ENCODE data around the gene DCP1A.
"Not testable (repeated sequence)": the region's sequence is repeated elsewhere in the genome, so short reads cannot be mapped to it uniquely, and the experiment has no call there.

DCP1A gene

DNA sequence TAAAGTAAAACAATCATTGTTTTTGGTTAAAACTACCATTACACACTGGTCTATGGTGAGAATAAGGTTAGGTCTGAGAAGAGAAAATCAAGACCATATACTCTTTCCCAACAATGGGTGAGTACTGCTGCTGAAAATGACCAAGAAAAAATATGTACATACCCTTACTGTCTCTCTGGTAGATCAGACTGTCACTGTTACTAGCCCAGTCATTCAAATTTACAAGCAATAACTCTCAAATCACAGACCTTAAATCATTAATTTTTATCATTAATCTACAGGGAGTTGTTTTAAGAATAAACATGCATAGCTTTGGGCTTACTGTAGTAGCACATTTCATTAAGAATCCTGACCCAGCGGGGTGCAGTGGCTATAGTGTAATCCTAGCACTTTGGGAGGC is 17.4 kb downstream of the DCP1A start:
- 86 to 100% methylated on average over 1 of the region's 1 CpG for WGBS, 2 experiments (ENCODE audit: insufficient coverage in 2 of 2)
- peak overlapping the region; percentile 5 for H3K27ac ChIP-seq (ENCODE audit: low read depth, low read length, severe bottlenecking)

DNA sequence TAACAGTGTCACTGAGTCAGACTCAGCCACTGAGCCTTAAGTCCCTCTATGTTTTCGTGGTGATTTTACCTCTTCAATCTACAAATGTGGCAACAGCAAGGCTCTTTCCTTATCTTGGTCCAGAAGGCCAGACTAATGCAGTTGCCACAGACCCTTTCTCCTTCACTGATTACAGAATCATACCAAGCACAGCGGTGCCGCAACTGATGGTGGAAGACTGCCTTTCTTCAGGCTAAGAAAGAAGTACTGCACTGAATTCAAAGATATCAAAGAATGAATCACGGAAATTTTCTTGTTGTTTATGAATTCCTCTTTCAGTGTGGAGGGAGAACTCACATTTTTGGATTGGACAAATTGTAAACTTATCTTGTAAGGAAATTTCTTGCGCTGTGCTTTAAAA is 18.6 kb downstream of the DCP1A start:
- Histone ChIP-seq H3K4me3 (ENCODE audit: extremely low read depth, insufficient read depth, low read length, poor library complexity, severe bottlenecking) (no peak overlapping the region), H3K36me3 (ENCODE audit: control insufficient read depth, insufficient read depth, low read length) (peaks cover 62% of the 10 kb centered on the region), H3K9me3 (ENCODE audit: control insufficient read depth, low read length) (peaks cover 15% of the 10 kb centered on the region), H3K4me1 (ENCODE audit: control insufficient read depth, insufficient read depth, low read length, poor library complexity, severe bottlenecking) (peaks cover 5% of the 10 kb centered on the region), H3K27ac (ENCODE audit: low read depth, low read length, severe bottlenecking) (peak overlapping the region; percentile 63)
- WGBS, 2 experiments (ENCODE audit: insufficient coverage in 2 of 2) = 73 to 92% methylated on average over 1 to 3 of the region's 5 CpGs

More for the DNA sequence above, 17.4 kb downstream of the DCP1A start:
- H3K4me3 ChIP-seq (ENCODE audit: extremely low read depth, insufficient read depth, low read length, poor library complexity, severe bottlenecking) = no peak overlapping the region
- peaks cover 67% of the 10 kb centered on the region for H3K36me3 ChIP-seq (ENCODE audit: control insufficient read depth, insufficient read depth, low read length)
- H3K4me1 ChIP-seq (ENCODE audit: control insufficient read depth, insufficient read depth, low read length, poor library complexity, severe bottlenecking) = no peaks in the 10 kb centered on the region
- H3K9me3 ChIP-seq (ENCODE audit: control insufficient read depth, low read length) = peaks cover 15% of the 10 kb centered on the region

DNA sequence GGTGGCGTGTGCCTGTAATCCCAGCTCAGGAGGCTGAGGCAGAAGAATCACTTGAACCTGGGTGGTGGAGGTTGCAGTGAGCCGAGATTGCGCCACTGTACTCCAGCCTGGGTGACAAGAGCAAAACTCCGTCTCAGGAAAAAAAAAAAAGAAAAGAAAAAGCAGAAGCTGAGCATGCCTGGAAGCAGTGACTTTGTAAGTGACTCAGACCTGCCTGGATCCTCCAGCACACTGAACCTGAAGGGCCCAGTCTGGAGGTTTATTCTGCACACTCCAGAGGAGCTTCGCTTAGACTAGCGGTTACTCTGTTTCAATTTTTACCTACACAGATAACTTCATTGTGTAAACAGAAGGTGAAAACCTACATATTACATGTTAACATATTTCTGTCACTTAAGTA is 19.4 kb downstream of the DCP1A start:
- H3K36me3 ChIP-seq (ENCODE audit: control insufficient read depth, insufficient read depth, low read length) = peaks cover 62% of the 10 kb centered on the region
- 100% methylated on average over 1 to 4 of the region's 6 CpGs for WGBS, 2 experiments (ENCODE audit: insufficient coverage in 2 of 2)
- H3K9me3 ChIP-seq (ENCODE audit: control insufficient read depth, low read length) = peaks cover 15% of the 10 kb centered on the region
- H3K27ac ChIP-seq (ENCODE audit: low read depth, low read length, severe bottlenecking); H3K4me1 ChIP-seq (ENCODE audit: control insufficient read depth, insufficient read depth, low read length, poor library complexity, severe bottlenecking); H3K4me3 ChIP-seq (ENCODE audit: extremely low read depth, insufficient read depth, low read length, poor library complexity, severe bottlenecking): not testable (repeated sequence)

DNA sequence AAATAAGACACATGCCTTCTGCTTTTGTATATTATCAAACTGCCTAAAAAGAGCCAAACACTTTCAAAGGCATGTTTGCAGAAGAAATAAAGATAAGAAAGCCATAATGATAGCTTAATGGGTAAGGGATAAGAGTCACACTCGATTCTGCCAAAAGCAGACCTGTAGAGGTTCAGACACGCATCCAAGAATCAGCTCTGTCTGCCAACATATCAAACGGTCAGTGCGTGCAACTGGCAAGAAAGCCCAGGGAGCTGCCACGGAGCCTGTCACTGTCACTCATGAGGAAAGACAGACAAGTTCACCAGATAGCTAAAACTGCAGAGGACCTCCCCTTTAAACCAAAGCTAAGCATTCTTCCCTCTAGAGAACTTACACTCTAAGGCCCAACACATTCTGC is 23.2 kb downstream of the DCP1A start:
- WGBS, 2 experiments (ENCODE audit: insufficient coverage in 2 of 2) = 79 to 81% methylated on average over 5 of the region's 5 CpGs
- Histone ChIP-seq H3K27ac (ENCODE audit: low read depth, low read length, severe bottlenecking) (no peak overlapping the region), H3K4me3 (ENCODE audit: extremely low read depth, insufficient read depth, low read length, poor library complexity, severe bottlenecking) (no peak overlapping the region), H3K36me3 (ENCODE audit: control insufficient read depth, insufficient read depth, low read length) (peaks cover 72% of the 10 kb centered on the region), H3K4me1 (ENCODE audit: control insufficient read depth, insufficient read depth, low read length, poor library complexity, severe bottlenecking) (peaks cover 5% of the 10 kb centered on the region), H3K9me3 (ENCODE audit: control insufficient read depth, low read length) (peaks cover 15% of the 10 kb centered on the region)

DNA sequence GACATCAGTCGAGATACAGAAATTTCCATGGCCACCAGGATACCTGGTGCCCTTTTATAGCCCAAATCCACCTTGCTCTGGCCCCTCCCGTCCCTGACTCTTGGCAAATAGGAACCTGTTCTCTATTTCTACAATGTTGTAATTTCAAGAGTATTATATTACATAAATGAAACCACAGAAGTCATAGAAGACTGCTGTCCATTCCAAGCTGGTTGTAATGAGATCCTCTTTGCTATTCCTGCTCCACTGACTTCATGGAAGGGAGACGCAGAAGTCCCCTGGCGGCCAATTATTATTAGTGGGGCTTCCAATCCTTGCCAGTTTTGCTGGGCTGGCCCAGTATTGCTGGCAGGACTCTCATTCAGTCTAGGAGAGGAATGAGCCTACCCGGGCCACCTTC is 26.6 kb downstream of the DCP1A start:
- Histone ChIP-seq H3K27ac (ENCODE audit: low read depth, low read length, severe bottlenecking) (no peak overlapping the region), H3K9me3 (ENCODE audit: control insufficient read depth, low read length) (no peaks in the 10 kb centered on the region), H3K36me3 (ENCODE audit: control insufficient read depth, insufficient read depth, low read length) (peaks cover 78% of the 10 kb centered on the region), H3K4me1 (ENCODE audit: control insufficient read depth, insufficient read depth, low read length, poor library complexity, severe bottlenecking) (peaks cover 5% of the 10 kb centered on the region), H3K4me3 (ENCODE audit: extremely low read depth, insufficient read depth, low read length, poor library complexity, severe bottlenecking) (no peak overlapping the region)
- 97% methylated on average over 3 to 4 of the region's 5 CpGs for WGBS, 2 experiments (ENCODE audit: insufficient coverage in 2 of 2)

DNA sequence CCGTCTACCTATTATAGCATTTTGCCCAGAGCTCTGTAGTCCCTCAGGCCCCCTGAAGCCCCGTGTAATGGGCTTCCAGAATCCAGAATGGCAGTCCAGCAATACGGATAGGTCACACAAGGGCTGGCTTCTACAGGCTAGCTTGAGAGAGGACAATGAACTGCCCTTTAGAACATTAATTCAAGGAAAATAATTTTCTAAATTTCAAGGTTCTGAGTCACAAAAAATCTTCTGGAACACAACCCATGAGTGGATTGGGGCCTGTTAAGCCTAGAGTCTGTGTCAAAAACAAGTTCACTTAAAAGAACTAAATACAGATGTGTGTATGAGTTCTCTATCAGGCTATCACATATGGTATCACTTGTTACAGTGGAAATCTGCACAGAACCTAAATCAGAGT is 28.8 kb downstream of the DCP1A start:
- WGBS, 2 experiments (ENCODE audit: insufficient coverage in 2 of 2) = 96 to 100% methylated on average over 2 to 3 of the region's 3 CpGs
- no peak overlapping the region for H3K27ac ChIP-seq (ENCODE audit: low read depth, low read length, severe bottlenecking)
- H3K4me3 ChIP-seq (ENCODE audit: extremely low read depth, insufficient read depth, low read length, poor library complexity, severe bottlenecking) = no peak overlapping the region
- no peaks in the 10 kb centered on the region for H3K4me1 ChIP-seq (ENCODE audit: control insufficient read depth, insufficient read depth, low read length, poor library complexity, severe bottlenecking)
- no peaks in the 10 kb centered on the region for H3K9me3 ChIP-seq (ENCODE audit: control insufficient read depth, low read length)
- H3K36me3 ChIP-seq (ENCODE audit: control insufficient read depth, insufficient read depth, low read length) = peaks cover 90% of the 10 kb centered on the region

DNA sequence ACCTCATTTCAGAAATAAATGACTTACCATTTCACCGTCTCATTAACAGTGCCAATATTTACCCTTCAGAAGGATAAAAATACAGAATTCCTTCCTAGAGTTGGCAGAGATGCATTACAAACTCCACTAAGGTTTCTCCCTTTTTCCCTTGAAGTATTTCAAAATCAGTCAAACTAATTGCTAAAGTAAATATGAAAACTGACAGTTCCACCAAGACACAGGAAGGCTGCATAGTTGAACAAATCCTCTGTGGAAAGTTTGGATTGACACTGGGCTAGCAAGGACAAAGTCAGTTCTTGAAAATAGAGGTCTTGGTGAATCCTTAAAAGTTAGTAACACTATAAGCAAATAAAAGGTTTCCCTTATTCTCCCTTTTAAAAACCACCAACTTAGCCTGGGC is 34.5 kb downstream of the DCP1A start:
- H3K27ac ChIP-seq (ENCODE audit: low read depth, low read length, severe bottlenecking) = no peak overlapping the region
- H3K9me3 ChIP-seq (ENCODE audit: control insufficient read depth, low read length) = no peaks in the 10 kb centered on the region
- WGBS, 2 experiments (ENCODE audit: insufficient coverage in 2 of 2) = 93 to 100% methylated on average over 1 of the region's 1 CpG
- peaks cover 93% of the 10 kb centered on the region for H3K36me3 ChIP-seq (ENCODE audit: control insufficient read depth, insufficient read depth, low read length)
- no peaks in the 10 kb centered on the region for H3K4me1 ChIP-seq (ENCODE audit: control insufficient read depth, insufficient read depth, low read length, poor library complexity, severe bottlenecking)
- no peak overlapping the region for H3K4me3 ChIP-seq (ENCODE audit: extremely low read depth, insufficient read depth, low read length, poor library complexity, severe bottlenecking)

DNA sequence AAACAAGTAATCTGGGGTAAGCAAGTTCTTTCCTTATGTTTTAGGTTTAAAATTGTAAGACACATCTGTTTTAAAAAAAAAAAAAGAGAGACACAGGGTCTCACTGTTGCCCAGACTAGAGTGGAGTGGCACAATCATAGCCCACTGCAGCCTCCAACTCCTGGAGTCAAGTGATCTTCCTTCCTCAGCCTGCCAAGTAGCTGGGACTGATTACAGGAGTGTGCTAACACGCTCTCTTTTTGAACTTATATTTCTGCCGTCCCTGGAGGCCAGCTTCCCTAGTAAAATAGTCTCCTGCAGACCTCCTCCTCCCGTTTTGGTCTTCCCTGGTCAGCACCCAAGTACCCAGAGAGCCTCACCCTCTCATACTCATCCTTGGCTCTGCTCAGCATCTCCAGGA is 35.5 kb downstream of the DCP1A start:
- Histone ChIP-seq H3K36me3 (ENCODE audit: control insufficient read depth, insufficient read depth, low read length) (peaks cover 91% of the 10 kb centered on the region), H3K4me3 (ENCODE audit: extremely low read depth, insufficient read depth, low read length, poor library complexity, severe bottlenecking) (no peak overlapping the region), H3K4me1 (ENCODE audit: control insufficient read depth, insufficient read depth, low read length, poor library complexity, severe bottlenecking) (no peaks in the 10 kb centered on the region), H3K27ac (ENCODE audit: low read depth, low read length, severe bottlenecking) (no peak overlapping the region), H3K9me3 (ENCODE audit: control insufficient read depth, low read length) (no peaks in the 10 kb centered on the region)
- 90 to 100% methylated on average over 2 to 3 of the region's 3 CpGs for WGBS, 2 experiments (ENCODE audit: insufficient coverage in 2 of 2)

DNA sequence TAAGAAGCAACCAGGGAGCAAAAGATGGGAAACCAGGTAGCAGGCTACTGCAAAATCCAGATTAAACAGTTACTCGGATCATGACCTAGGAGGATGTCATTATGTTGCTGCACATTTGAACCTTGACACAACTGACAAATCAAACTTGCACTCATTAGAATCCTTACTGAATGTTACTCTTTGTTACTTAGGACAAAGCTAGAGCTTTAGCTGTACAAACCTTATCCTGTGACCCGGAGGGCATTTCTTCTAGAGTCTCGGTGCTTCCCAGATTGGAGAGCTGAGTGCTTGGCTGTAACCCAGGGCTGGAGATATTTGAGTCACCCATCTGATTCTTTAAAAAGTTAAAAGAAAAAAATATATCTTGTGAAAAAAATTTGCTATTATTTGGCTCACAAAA is 43.4 kb downstream of the DCP1A start:
- no peaks in the 10 kb centered on the region for H3K9me3 ChIP-seq (ENCODE audit: control insufficient read depth, low read length)
- no peak overlapping the region for H3K4me3 ChIP-seq (ENCODE audit: extremely low read depth, insufficient read depth, low read length, poor library complexity, severe bottlenecking)
- H3K27ac ChIP-seq (ENCODE audit: low read depth, low read length, severe bottlenecking) = no peak overlapping the region
- 78 to 97% methylated on average over 1 to 3 of the region's 3 CpGs for WGBS, 2 experiments (ENCODE audit: insufficient coverage in 2 of 2)
- H3K36me3 ChIP-seq (ENCODE audit: control insufficient read depth, insufficient read depth, low read length) = peaks cover 70% of the 10 kb centered on the region
- no peaks in the 10 kb centered on the region for H3K4me1 ChIP-seq (ENCODE audit: control insufficient read depth, insufficient read depth, low read length, poor library complexity, severe bottlenecking)

DNA sequence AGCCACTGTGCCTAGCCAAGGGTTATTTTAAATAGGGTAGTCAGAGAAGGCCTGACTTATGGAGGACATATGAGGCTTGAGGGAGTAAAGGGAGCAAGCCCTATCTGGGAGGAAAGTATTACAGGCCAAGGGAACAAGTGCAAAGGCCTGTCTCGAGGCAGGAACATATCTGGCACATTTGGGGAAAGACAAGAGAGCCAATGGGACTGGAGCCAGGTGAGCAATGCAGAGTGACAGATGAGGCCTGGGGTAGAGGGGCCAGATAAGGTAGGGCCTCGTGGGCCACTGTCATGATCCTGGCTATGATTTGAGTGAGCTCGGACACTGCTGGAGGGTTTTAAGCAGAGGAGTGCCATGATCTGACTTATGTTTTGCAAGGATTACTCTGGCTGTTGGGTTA is 43.8 kb downstream of the DCP1A start:
- no peak overlapping the region for H3K27ac ChIP-seq (ENCODE audit: low read depth, low read length, severe bottlenecking)
- H3K9me3 ChIP-seq (ENCODE audit: control insufficient read depth, low read length) = no peaks in the 10 kb centered on the region
- H3K4me1 ChIP-seq (ENCODE audit: control insufficient read depth, insufficient read depth, low read length, poor library complexity, severe bottlenecking) = no peaks in the 10 kb centered on the region
- peaks cover 70% of the 10 kb centered on the region for H3K36me3 ChIP-seq (ENCODE audit: control insufficient read depth, insufficient read depth, low read length)
- H3K4me3 ChIP-seq (ENCODE audit: extremely low read depth, insufficient read depth, low read length, poor library complexity, severe bottlenecking) = no peak overlapping the region
- WGBS, 2 experiments (ENCODE audit: insufficient coverage in 2 of 2) = 97 to 100% methylated on average over 3 of the region's 3 CpGs

DNA sequence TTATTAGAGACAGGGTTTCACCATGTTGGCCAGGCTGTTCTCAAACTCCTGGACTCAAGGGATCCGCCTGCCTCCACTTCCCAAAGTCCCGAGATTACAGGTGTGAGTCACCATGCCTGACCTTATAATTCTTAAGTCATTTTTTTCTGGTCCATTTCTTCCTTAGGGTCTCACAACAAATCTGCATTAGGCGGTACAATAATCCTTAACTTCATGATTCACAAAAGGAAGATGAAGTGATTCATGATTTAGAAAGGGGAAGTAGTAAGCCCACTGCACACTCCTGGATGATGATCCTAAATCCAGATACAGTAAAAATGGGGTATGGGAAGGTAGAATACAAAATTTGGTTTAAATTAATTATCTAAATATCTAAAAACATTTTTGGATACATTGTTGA is 46.5 kb downstream of the DCP1A start:
- no peak overlapping the region for H3K4me3 ChIP-seq (ENCODE audit: extremely low read depth, insufficient read depth, low read length, poor library complexity, severe bottlenecking)
- H3K9me3 ChIP-seq (ENCODE audit: control insufficient read depth, low read length) = no peaks in the 10 kb centered on the region
- H3K27ac ChIP-seq (ENCODE audit: low read depth, low read length, severe bottlenecking) = no peak overlapping the region
- H3K4me1 ChIP-seq (ENCODE audit: control insufficient read depth, insufficient read depth, low read length, poor library complexity, severe bottlenecking) = no peaks in the 10 kb centered on the region
- WGBS, 2 experiments (ENCODE audit: insufficient coverage in 2 of 2) = 90 to 95% methylated on average over 2 of the region's 3 CpGs
- peaks cover 73% of the 10 kb centered on the region for H3K36me3 ChIP-seq (ENCODE audit: control insufficient read depth, insufficient read depth, low read length)
